ENCODE data around the gene C1orf232.

C1orf232 gene

GRCh38 chr1:26124418-26125331 lies 44.1 kb downstream of the C1orf232 start:
- no peak for DNase-seq (ENCODE audit: low spot score)

- DNase-seq (ENCODE audit: low spot score) = no peak
Measured at GRCh38 chr1:26122988-26123973, 45.5 kb downstream of the C1orf232 start.

GRCh38 chr1:26121854-26122773 lies 46.6 kb downstream of the C1orf232 start:
- no peak for DNase-seq (ENCODE audit: low spot score)

GRCh38 chr1:26119892-26120608 lies 48.7 kb downstream of the C1orf232 start:
- DNase-seq (ENCODE audit: low spot score) = no peak

- no peak for DNase-seq (ENCODE audit: low spot score)
Measured at GRCh38 chr1:26114165-26114927, 54.4 kb downstream of the C1orf232 start.

Measured in cerebellar cortex (tissue), 1 donor.